ENCODE measurements around the gene SEMA3A.
"Not testable (repeated sequence)": the region's sequence is repeated elsewhere in the genome, so short reads cannot be mapped to it uniquely, and the experiment has no call there.

Gene SEMA3A

DNA sequence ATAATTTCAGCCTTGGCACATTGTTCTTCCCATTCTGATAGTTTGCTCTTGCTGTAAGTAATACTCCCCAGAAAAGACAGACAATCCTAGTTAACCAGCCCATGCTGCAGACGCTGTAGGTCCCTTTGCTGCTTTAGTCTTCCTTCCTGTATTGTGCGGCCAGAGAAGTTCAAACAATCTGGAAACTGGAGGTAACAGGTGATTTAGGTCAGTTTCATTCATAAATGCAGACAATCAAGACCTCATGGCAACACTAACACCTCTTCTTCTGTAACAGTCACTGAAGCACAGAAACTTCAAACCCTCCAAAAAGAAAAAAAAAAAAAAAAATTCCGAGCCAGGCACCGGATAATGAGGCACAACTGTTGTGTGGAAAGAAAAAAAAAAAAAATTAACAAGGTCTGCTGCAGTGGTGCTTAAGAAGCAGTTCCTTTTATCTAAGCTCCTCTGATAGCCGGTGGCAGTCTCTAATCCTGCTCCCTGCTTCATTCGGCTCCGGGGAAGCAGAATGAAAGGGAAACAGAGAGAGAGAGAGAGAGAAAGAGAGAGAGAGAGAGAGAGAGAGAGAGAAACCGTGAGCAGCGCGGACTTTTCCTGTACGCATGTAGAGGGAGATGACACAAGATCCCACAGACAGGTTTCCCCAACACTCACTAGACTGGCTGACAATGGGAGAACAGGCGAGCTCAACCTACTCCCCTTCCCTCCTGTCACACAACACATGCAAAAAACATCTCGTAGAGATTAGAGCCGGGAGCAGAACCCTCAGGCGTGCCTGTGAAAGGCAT, at the start of gene SEMA3A:
SEMA3A (minus strand) TSS at position 306 of the 788 bp plus-strand sequence; CDS start at position 103, 203 bp downstream.
- DNase-seq, result peak; percentile 56 to 69

GRCh38 chr7:84243037-84243436, 48.4 kb upstream of the SEMA3A start:
- DNase-seq, result not testable (repeated sequence)

GRCh38 chr7:84238596-84238995, 44.0 kb upstream of the SEMA3A start:
- DNase-seq, result no peak

DNA sequence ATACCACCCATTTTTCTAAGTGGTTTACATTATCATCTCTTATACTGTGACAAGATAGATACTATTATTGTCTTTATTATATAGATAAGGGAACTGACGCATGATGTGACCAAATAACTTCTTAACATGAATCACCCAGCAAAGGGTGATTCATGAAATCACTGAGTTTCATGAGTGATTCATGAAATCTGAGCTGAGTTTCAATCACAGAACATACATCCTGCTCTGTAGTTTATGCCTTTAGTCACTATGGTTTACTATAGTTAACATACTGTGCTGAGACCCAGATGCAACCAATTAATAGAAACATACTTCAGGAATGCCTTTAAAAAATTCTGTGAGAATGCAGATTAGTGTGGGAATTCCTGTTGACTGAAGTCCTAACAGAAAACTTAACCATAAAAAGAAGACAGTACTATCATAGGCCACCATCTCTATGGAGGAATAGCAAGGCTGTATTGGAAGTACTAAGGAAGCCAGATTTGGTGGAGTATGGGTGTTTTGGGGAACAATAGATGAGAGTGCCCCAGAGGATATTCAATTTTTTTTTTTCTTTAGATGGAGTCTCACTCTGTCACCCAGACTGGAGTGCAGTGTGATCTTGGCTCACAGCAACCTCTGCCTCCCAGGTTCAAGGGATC, 43.1 kb upstream of the SEMA3A start:
- DNase-seq, result no peak

DNA sequence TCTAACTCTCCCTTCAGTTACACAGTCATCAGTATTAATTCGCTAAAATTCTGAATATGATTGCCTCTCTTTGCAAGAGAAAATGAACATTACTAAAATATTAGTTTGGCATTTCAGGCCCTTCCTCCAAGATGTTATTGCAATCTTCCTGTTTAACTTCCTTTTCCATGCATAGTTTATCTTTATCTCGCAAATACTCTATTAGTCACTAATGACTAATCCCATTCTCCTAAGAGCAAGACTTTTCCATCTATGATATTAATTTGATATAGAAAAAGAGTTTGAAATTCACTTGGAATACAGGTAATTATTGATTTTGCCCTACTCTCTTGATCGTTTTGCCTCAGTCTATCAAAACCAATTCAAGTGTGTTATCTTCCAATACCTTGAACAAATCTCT, 41.8 kb upstream of the SEMA3A start:
- no peak for DNase-seq

GRCh38 chr7:84232646-84233045, 38.1 kb upstream of the SEMA3A start:
- no peak for DNase-seq

GRCh38 chr7:84231157-84231556, 36.6 kb upstream of the SEMA3A start:
- DNase-seq, result no peak

GRCh38 chr7:84230491-84230890, 35.9 kb upstream of the SEMA3A start:
- no peak for DNase-seq

- no peak for DNase-seq
Measured at GRCh38 chr7:84228526-84228925, 33.9 kb upstream of the SEMA3A start.

- no peak for DNase-seq
Measured at GRCh38 chr7:84226759-84227158, 32.2 kb upstream of the SEMA3A start.

GRCh38 chr7:84224505-84224904, 29.9 kb upstream of the SEMA3A start:
- DNase-seq, result no peak

DNA sequence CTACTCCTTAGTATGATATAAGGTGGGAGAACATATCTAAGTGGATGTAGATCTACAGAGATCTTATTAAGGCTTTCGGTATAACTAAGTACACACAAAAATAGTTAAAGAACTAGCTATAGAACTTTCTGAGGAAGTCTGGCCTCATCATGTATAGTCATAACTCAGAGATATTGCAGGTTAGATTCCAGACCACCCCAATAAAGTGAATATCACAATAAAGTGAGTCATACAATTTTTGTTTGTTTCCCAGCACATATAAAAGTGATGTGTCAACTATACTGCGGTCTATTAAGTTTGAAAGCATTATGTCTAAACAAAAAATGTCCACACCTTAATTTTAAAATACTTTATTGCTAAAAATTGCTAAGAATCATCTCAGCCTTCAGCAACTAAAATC, 24.7 kb upstream of the SEMA3A start:
- DNase-seq, result no peak

DNA sequence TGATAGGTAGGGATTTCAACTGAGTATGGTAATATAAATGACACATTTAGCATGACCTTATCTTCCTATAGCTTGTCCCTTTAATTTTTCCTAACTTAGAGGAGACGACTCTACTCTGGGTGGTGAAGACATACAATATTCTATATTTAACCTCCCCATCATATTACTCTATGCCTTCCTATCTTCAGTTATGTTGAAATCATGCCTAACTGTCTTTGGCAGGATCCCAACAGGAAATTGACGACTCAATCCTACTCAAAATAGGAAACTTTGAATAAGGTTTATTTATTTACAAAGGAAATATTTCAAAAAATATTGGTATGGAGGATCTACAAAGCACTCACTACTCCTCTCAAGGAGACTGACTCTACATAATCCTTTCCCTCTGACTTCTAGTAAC, 24.1 kb upstream of the SEMA3A start:
- DNase-seq, result no peak

DNA sequence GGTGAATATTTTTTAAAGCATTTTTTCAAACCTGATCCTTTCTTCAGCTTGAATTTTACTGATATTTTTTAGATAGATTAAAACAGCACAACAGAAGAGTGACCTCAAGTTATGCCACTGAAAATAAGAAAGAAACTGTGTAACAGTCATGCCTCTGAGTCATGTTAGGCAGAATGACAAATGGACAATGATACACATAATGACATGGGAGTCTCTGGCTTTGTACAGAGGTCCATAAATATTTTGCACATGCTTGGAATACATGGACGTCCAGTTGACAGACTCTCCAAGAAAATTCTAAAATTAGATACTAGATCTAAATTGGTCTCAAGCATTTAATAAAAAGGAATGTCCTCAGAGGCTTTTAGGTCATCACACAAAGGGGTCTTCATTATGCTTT, 21.9 kb upstream of the SEMA3A start:
- no peak for DNase-seq

DNA sequence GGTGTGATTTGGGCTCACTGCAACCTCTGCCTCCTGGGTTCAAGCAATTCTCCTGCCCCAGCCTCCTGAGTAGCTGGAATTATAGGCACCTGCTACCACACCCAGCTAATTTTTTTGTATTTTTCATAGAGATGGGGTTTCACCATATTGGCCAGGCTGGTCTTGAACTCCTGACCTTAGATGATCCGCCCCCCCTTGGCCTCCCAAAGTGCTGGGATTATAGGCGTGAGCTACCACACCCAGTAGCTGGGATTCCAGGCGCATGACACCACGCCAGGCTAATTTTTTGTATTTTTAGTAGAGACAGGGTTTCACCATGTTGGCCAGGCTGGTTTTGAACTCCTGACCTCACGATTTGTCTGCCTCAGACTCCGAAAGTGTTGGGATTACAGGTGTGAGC, 20.2 kb upstream of the SEMA3A start:
- not testable (repeated sequence) for DNase-seq

DNA sequence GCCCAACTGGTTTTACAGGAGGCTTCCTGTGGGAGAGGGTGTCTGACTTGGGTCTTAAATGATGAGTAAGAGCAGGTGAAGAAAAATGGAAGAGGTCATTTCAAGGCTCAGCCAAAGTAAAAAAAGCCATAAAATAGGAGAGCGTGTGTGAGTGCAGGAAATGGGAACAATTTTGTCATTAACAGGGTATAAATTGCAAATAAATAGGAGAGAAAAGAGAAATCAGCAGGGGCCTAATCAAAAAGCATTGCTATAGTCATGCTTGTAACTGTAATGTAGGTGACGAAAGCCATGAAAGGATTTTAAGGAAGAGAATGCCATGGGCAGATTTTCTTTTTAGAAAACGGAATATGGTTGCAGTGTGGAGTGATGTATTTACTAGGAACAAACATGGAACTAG, 15.7 kb upstream of the SEMA3A start:
- DNase-seq, result no peak

DNA sequence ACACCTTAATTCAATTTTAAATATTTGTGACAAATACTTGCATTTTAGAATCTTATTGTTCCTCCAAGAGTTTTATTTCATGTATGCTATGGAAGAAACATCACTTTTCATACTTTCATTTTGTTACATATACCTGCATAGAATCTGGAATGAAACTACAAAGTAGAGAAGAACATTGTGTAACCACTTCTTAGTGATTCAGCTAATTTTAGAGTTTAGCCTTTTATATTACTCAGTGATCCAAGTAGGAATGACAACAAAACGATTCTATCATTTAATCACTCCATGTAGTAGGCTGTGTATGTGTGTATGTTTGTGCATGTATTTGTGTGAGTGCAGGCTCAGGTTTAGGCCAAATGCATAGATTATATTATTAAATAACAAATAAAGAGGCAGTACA, 14.4 kb upstream of the SEMA3A start:
- no peak for DNase-seq

- no peak for DNase-seq
Measured at GRCh38 chr7:84207615-84208014, 13.0 kb upstream of the SEMA3A start.

GRCh38 chr7:84207025-84207424, 12.4 kb upstream of the SEMA3A start:
- no peak for DNase-seq

- no peak for DNase-seq
Measured at GRCh38 chr7:84204655-84205054, 10.1 kb upstream of the SEMA3A start.

GRCh38 chr7:84202855-84203254, 8.3 kb upstream of the SEMA3A start:
- no peak for DNase-seq

DNA sequence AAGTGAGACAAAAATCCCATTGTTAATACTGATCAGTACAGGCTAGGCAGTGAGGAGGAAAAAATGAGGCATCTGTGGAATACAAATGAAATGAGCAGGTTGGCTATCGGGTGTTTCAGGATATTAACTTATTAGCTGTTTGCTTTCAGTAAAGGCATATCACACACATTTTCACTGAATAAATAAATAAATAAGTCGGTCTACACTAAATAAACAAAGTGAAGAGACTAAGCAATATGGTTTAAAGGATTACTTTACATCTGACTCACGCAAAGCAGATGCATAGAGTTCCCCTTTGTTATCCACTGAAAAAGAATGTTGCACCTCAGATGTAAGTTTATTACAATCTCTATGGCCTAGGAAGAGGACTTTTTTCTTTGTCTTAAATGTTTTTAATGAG, 6.3 kb upstream of the SEMA3A start:
- no peak for DNase-seq

- no peak for DNase-seq
Measured at GRCh38 chr7:84199216-84199615, 4.6 kb upstream of the SEMA3A start.

- DNase-seq, result peak in 1 of 2 experiments; percentile 9
Measured at GRCh38 chr7:84196084-84196503, 1.5 kb upstream of the SEMA3A start.
